GM23338 (cell line): Measurements from ENCODE around the gene DAD1. TPM values are rescaled to one million over a fixed set of nuclear protein-coding genes. Genes with fewer than 3 reads are reported as not detected.

Experiments used
- ATAC-seq: fragments of 200-7000 bp; cut with Tn5 transposase; 3 replicates; pipeline ENCODE4 v1.9.1; 2020
- DNase-seq: peaks from one replicate; pipeline ENCODE4 v3.0.0-alpha.2; 2015; ENCODE audit warnings: low spot score
- H2AFZ ChIP-seq: fragments of 200-600 bp; sonication (generic); 2 replicates; pipeline ENCODE4 v1.8.0; 2016; ENCODE audit warnings: antibody characterized with exemption, mild to moderate bottlenecking, moderate library complexity
- H3F3A ChIP-seq: fragments of 200-600 bp; sonication (generic); replicated peaks from 2 replicates; pipeline ENCODE4 v1.8.0; 2017; ENCODE audit warnings: antibody characterized with exemption, mixed run types, low read depth
- H3K27ac ChIP-seq: fragments of 200-600 bp; sonication (generic); 2 replicates; pipeline ENCODE4 v1.6.1; 2016; ENCODE audit warnings: low read depth
- H3K27me3 ChIP-seq: fragments of 200-600 bp; sonication (generic); 2 replicates; pipeline ENCODE4 v1.8.0; 2016; ENCODE audit warnings: mild to moderate bottlenecking, mixed run types, moderate library complexity; ENCODE audit not compliant: insufficient read depth
- H3K36me3 ChIP-seq: fragments of 200-600 bp; sonication (generic); 2 replicates; pipeline ENCODE4 v1.8.0; 2016; ENCODE audit warnings: mild to moderate bottlenecking; ENCODE audit not compliant: insufficient read depth
- H3K4me1 ChIP-seq: fragments of 200-600 bp; sonication (generic); 2 replicates; pipeline ENCODE4 v1.8.0; 2016; ENCODE audit warnings: mild to moderate bottlenecking, moderate library complexity; ENCODE audit not compliant: insufficient read depth
- H3K4me2 ChIP-seq: fragments of 200-600 bp; sonication (generic); 2 replicates; pipeline ENCODE4 v1.7.1; 2017; ENCODE audit warnings: mixed run types
- H3K4me3 ChIP-seq: fragments of 200-600 bp; sonication (generic); 2 replicates; pipeline ENCODE4 v1.6.1; 2016; ENCODE audit warnings: mixed run types
- H3K79me2 ChIP-seq: fragments of 200-600 bp; sonication (generic); replicated peaks from 2 replicates; pipeline ENCODE4 v1.8.0; 2017; ENCODE audit warnings: mild to moderate bottlenecking; ENCODE audit not compliant: insufficient read depth
- H3K9me2 ChIP-seq: fragments of 200-600 bp; sonication (generic); 2 replicates; pipeline ENCODE4 v1.8.0; 2017; ENCODE audit not compliant: insufficient read depth
- H4K20me1 ChIP-seq: fragments of 200-600 bp; sonication (generic); replicated peaks from 2 replicates; pipeline ENCODE4 v1.8.0; 2017; ENCODE audit warnings: mild to moderate bottlenecking; ENCODE audit not compliant: insufficient read depth
- H3K27ac Mint-ChIP-seq: 2 replicates; pipeline ENCODE4 v1.8.0; 2020; ENCODE audit warnings: inconsistent platforms, mild to moderate bottlenecking, moderate library complexity, mixed read lengths
- H3K27me3 Mint-ChIP-seq: 3 replicates; pipeline ENCODE4 v1.8.0; 2022; ENCODE audit warnings: low read depth, mild to moderate bottlenecking, moderate library complexity, mixed read lengths, inconsistent platforms; ENCODE audit not compliant: insufficient read depth, poor library complexity
- H3K36me3 Mint-ChIP-seq: 3 replicates; pipeline ENCODE4 v1.8.0; 2021; ENCODE audit warnings: low read depth, mild to moderate bottlenecking, inconsistent platforms, moderate library complexity, mixed read lengths
- H3K4me1 Mint-ChIP-seq: 3 replicates; pipeline ENCODE4 v1.8.0; 2020; ENCODE audit warnings: mild to moderate bottlenecking, inconsistent platforms, mixed read lengths
- H3K4me3 Mint-ChIP-seq: 3 replicates; pipeline ENCODE4 v1.8.0; 2021; ENCODE audit warnings: moderate library complexity, mild to moderate bottlenecking, inconsistent platforms, mixed read lengths
- H3K9me3 Mint-ChIP-seq: 3 replicates; pipeline ENCODE4 v1.8.0; 2020; ENCODE audit warnings: moderate library complexity, mild to moderate bottlenecking, inconsistent platforms, mixed read lengths
- CREB1 ChIP-seq: fragments of 250-450 bp; sonication (Bioruptor Pico); IDR thresholded peaks from 2 replicates; pipeline ENCODE4 v1.5.0; 2020; ENCODE audit warnings: low read depth, mild to moderate bottlenecking, moderate library complexity
- EZH2 ChIP-seq: fragments of 200-600 bp; sonication (generic); IDR thresholded peaks from one replicate; pipeline ENCODE4 v1.8.0; 2017; ENCODE audit warnings: antibody characterized with exemption, mild to moderate bottlenecking, low read depth; ENCODE audit not compliant: unreplicated experiment
- JUNB ChIP-seq: IDR thresholded peaks from one replicate; pipeline ENCODE4 v1.6.1; 2016; ENCODE audit warnings: antibody characterized with exemption; ENCODE audit not compliant: unreplicated experiment
- NANOG ChIP-seq: IDR thresholded peaks from 2 replicates; pipeline ENCODE4 v1.6.1; 2016; ENCODE audit warnings: antibody characterized with exemption, borderline replicate concordance
- POLR2AphosphoS5 ChIP-seq: IDR thresholded peaks from 2 replicates; pipeline ENCODE4 v1.6.1; 2016; ENCODE audit warnings: antibody characterized with exemption, low read depth
- STAT1 ChIP-seq: IDR thresholded peaks from one replicate; pipeline ENCODE4 v1.6.1; 2016; ENCODE audit warnings: antibody characterized with exemption; ENCODE audit not compliant: unreplicated experiment
- ZNF114 ChIP-seq: fragments of 250-450 bp; sonication (Bioruptor Pico); IDR thresholded peaks from 2 replicates; pipeline ENCODE4 v1.5.0; 2020; ENCODE audit warnings: mild to moderate bottlenecking, moderate library complexity
- polyA plus RNA-seq: library from polyadenylated mRNA; unstranded; fragments of >200 nt; fragmentation: Nextera tagmentation; extraction: Ambion mirVana; gene quantifications from 2 replicates; pipeline ENCODE4 v1.2.1, GENCODE V29; 2016
- total RNA-seq: library from RNA; depleted of rRNA; stranded (reverse); fragments of >200 nt; shearing (Covaris generic); gene quantifications from 2 replicates; pipeline ENCODE4 v1.2.3, GENCODE V29; 2014
- TF ChIP-seq, protein P1 (sequence below): fragments of 250-450 bp; sonication (Bioruptor Pico); IDR thresholded peaks from 2 replicates; pipeline ENCODE4 v1.5.0; 2020; ENCODE audit warnings: mild to moderate bottlenecking, moderate library complexity
- TF ChIP-seq, protein P2 (sequence below), 2 experiments: fragments of 200-600 bp in 1 of 2; sonication (generic) in 1 of 2; conservative IDR thresholded peaks; 2 replicates each; pipeline versions ENCODE4 v1.5.1 to v1.6.1; 2016 to 2017; ENCODE audit warnings: antibody characterized with exemption in 2 of 2, low read depth in 2 of 2, mild to moderate bottlenecking in 2 of 2, moderate library complexity in 1 of 2
- TF ChIP-seq, protein P3 (sequence below): IDR thresholded peaks from 2 replicates; pipeline ENCODE4 v1.6.1; 2016; ENCODE audit warnings: antibody characterized with exemption
- TF ChIP-seq, protein P4 (sequence below): IDR thresholded peaks from one replicate; pipeline ENCODE4 v1.6.1; 2018; ENCODE audit warnings: antibody characterized with exemption; ENCODE audit not compliant: unreplicated experiment

DAD1 gene
- total and polyA plus RNA-seq, 2 experiments from 2014 or later: 180 to 252 TPM

DNA sequence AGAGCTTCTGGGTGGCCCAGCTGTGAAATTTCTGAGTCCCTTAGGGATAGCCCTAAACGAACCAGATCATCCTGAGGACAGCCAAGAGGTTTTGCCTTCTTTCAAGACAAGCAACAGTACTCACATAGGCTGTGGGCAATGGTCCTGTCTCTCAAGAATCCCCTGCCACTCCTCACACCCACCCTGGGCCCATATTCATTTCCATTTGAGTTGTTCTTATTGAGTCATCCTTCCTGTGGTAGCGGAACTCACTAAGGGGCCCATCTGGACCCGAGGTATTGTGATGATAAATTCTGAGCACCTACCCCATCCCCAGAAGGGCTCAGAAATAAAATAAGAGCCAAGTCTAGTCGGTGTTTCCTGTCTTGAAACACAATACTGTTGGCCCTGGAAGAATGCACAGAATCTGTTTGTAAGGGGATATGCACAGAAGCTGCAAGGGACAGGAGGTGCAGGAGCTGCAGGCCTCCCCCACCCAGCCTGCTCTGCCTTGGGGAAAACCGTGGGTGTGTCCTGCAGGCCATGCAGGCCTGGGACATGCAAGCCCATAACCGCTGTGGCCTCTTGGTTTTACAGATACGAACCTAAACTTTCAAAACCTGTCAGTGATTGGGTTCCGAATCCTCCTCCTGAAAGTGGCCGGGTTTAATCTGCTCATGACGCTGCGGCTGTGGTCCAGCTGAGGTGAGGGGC, 38.9 kb downstream of the DAD1 start (continued):
- TF ChIP-seq, protein P1, sequence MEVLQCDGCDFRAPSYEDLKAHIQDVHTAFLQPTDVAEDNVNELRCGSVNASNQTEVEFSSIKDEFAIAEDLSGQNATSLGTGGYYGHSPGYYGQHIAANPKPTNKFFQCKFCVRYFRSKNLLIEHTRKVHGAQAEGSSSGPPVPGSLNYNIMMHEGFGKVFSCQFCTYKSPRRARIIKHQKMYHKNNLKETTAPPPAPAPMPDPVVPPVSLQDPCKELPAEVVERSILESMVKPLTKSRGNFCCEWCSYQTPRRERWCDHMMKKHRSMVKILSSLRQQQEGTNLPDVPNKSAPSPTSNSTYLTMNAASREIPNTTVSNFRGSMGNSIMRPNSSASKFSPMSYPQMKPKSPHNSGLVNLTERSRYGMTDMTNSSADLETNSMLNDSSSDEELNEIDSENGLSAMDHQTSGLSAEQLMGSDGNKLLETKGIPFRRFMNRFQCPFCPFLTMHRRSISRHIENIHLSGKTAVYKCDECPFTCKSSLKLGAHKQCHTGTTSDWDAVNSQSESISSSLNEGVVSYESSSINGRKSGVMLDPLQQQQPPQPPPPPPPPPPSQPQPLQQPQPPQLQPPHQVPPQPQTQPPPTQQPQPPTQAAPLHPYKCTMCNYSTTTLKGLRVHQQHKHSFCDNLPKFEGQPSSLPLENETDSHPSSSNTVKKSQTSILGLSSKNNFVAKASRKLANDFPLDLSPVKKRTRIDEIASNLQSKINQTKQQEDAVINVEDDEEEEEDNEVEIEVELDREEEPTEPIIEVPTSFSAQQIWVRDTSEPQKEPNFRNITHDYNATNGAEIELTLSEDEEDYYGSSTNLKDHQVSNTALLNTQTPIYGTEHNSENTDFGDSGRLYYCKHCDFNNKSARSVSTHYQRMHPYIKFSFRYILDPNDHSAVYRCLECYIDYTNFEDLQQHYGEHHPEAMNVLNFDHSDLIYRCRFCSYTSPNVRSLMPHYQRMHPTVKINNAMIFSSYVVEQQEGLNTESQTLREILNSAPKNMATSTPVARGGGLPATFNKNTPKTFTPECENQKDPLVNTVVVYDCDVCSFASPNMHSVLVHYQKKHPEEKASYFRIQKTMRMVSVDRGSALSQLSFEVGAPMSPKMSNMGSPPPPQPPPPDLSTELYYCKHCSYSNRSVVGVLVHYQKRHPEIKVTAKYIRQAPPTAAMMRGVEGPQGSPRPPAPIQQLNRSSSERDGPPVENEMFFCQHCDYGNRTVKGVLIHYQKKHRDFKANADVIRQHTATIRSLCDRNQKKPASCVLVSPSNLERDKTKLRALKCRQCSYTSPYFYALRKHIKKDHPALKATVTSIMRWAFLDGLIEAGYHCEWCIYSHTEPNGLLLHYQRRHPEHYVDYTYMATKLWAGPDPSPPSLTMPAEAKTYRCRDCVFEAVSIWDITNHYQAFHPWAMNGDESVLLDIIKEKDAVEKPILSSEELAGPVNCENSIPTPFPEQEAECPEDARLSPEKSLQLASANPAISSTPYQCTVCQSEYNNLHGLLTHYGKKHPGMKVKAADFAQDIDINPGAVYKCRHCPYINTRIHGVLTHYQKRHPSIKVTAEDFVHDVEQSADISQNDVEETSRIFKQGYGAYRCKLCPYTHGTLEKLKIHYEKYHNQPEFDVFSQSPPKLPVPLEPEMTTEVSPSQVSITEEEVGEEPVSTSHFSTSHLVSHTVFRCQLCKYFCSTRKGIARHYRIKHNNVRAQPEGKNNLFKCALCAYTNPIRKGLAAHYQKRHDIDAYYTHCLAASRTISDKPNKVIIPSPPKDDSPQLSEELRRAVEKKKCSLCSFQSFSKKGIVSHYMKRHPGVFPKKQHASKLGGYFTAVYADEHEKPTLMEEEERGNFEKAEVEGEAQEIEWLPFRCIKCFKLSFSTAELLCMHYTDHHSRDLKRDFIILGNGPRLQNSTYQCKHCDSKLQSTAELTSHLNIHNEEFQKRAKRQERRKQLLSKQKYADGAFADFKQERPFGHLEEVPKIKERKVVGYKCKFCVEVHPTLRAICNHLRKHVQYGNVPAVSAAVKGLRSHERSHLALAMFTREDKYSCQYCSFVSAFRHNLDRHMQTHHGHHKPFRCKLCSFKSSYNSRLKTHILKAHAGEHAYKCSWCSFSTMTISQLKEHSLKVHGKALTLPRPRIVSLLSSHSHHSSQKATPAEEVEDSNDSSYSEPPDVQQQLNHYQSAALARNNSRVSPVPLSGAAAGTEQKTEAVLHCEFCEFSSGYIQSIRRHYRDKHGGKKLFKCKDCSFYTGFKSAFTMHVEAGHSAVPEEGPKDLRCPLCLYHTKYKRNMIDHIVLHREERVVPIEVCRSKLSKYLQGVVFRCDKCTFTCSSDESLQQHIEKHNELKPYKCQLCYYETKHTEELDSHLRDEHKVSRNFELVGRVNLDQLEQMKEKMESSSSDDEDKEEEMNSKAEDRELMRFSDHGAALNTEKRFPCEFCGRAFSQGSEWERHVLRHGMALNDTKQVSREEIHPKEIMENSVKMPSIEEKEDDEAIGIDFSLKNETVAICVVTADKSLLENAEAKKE (CRISPR knock-in tag): no peak
- no peak for TF ChIP-seq STAT1

DNA sequence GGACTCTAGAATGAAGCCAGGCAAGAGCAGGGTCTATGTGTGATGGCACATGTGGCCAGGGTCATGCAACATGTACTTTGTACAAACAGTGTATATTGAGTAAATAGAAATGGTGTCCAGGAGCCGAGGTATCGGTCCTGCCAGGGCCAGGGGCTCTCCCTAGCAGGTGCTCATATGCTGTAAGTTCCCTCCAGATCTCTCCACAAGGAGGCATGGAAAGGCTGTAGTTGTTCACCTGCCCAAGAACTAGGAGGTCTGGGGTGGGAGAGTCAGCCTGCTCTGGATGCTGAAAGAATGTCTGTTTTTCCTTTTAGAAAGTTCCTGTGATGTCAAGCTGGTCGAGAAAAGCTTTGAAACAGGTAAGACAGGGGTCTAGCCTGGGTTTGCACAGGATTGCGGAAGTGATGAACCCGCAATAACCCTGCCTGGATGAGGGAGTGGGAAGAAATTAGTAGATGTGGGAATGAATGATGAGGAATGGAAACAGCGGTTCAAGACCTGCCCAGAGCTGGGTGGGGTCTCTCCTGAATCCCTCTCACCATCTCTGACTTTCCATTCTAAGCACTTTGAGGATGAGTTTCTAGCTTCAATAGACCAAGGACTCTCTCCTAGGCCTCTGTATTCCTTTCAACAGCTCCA, 39.6 kb downstream of the DAD1 start:
- Histone ChIP-seq H3F3A (peaks cover 18% of the 10 kb centered on the region), H3K4me2 (peak overlapping the region; percentile 1; the same call in 1 of the 2 replicates), H3K79me2 (no peaks in the 10 kb centered on the region), H3K9me2 (peaks cover 4% of the 10 kb centered on the region; the same call in 1 of the 2 replicates), H3K36me3 (no peaks in the 10 kb centered on the region), H2AFZ (no peak overlapping the region), H3K27me3 (no peaks in the 10 kb centered on the region), H3K4me3 (no peak overlapping the region), H3K4me1 (peaks cover 61% of the 10 kb centered on the region), H4K20me1 (no peaks in the 10 kb centered on the region), H3K27ac (peak overlapping the region; percentile 92)
- no peaks in the 10 kb centered on the region; the same call in 2 of the 3 replicates for H3K9me3 Mint-ChIP-seq
- H3K4me1 Mint-ChIP-seq: peaks cover 63% of the 10 kb centered on the region
- H3K36me3 Mint-ChIP-seq: no peaks in the 10 kb centered on the region; the same call in 2 of the 3 replicates
- H3K27ac Mint-ChIP-seq: peak overlapping the region; percentile 88; the same call in 1 of the 2 replicates
- no peak for ATAC-seq
- DNase-seq: no peak
- no peak overlapping the region for H3K4me3 Mint-ChIP-seq
- H3K27me3 Mint-ChIP-seq: peaks cover 8% of the 10 kb centered on the region
- TF ChIP-seq, protein P2, sequence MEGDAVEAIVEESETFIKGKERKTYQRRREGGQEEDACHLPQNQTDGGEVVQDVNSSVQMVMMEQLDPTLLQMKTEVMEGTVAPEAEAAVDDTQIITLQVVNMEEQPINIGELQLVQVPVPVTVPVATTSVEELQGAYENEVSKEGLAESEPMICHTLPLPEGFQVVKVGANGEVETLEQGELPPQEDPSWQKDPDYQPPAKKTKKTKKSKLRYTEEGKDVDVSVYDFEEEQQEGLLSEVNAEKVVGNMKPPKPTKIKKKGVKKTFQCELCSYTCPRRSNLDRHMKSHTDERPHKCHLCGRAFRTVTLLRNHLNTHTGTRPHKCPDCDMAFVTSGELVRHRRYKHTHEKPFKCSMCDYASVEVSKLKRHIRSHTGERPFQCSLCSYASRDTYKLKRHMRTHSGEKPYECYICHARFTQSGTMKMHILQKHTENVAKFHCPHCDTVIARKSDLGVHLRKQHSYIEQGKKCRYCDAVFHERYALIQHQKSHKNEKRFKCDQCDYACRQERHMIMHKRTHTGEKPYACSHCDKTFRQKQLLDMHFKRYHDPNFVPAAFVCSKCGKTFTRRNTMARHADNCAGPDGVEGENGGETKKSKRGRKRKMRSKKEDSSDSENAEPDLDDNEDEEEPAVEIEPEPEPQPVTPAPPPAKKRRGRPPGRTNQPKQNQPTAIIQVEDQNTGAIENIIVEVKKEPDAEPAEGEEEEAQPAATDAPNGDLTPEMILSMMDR (conservative IDR thresholded peaks at IDR 0.05; ENCODE audit: low read depth in 2 of 2): no peak
- TF ChIP-seq JUNB: no peak
- TF ChIP-seq, protein P3, sequence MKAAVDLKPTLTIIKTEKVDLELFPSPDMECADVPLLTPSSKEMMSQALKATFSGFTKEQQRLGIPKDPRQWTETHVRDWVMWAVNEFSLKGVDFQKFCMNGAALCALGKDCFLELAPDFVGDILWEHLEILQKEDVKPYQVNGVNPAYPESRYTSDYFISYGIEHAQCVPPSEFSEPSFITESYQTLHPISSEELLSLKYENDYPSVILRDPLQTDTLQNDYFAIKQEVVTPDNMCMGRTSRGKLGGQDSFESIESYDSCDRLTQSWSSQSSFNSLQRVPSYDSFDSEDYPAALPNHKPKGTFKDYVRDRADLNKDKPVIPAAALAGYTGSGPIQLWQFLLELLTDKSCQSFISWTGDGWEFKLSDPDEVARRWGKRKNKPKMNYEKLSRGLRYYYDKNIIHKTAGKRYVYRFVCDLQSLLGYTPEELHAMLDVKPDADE: no peak
- TF ChIP-seq ZNF114 (CRISPR knock-in tag): no peak
- TF ChIP-seq POLR2AphosphoS5: no peak
- no peak for TF ChIP-seq NANOG
- no peak for TF ChIP-seq STAT1
- no peak for TF ChIP-seq CREB1 (CRISPR knock-in tag)
- TF ChIP-seq EZH2: no peak
- TF ChIP-seq, protein P4, sequence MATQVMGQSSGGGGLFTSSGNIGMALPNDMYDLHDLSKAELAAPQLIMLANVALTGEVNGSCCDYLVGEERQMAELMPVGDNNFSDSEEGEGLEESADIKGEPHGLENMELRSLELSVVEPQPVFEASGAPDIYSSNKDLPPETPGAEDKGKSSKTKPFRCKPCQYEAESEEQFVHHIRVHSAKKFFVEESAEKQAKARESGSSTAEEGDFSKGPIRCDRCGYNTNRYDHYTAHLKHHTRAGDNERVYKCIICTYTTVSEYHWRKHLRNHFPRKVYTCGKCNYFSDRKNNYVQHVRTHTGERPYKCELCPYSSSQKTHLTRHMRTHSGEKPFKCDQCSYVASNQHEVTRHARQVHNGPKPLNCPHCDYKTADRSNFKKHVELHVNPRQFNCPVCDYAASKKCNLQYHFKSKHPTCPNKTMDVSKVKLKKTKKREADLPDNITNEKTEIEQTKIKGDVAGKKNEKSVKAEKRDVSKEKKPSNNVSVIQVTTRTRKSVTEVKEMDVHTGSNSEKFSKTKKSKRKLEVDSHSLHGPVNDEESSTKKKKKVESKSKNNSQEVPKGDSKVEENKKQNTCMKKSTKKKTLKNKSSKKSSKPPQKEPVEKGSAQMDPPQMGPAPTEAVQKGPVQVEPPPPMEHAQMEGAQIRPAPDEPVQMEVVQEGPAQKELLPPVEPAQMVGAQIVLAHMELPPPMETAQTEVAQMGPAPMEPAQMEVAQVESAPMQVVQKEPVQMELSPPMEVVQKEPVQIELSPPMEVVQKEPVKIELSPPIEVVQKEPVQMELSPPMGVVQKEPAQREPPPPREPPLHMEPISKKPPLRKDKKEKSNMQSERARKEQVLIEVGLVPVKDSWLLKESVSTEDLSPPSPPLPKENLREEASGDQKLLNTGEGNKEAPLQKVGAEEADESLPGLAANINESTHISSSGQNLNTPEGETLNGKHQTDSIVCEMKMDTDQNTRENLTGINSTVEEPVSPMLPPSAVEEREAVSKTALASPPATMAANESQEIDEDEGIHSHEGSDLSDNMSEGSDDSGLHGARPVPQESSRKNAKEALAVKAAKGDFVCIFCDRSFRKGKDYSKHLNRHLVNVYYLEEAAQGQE: no peak
